ENCODE data around the gene TAC1.

Gene TAC1

GRCh38 chr7:97732565-97733275 is 834 bp downstream of the TAC1 start:
- in situ Hi-C loops (cut with MboI; ENCODE audit: low pct_unique_long_range_greater_than_20kb, low sequenced_read_pairs, unreplicated experiment): no loop called here
- no peak for DNase-seq (ENCODE audit: low spot score)
- TF ChIP-seq CTCF (IDR thresholded peaks at IDR 0.05; ENCODE audit: extremely low read depth, insufficient read depth, missing control alignments): no peak

DNA sequence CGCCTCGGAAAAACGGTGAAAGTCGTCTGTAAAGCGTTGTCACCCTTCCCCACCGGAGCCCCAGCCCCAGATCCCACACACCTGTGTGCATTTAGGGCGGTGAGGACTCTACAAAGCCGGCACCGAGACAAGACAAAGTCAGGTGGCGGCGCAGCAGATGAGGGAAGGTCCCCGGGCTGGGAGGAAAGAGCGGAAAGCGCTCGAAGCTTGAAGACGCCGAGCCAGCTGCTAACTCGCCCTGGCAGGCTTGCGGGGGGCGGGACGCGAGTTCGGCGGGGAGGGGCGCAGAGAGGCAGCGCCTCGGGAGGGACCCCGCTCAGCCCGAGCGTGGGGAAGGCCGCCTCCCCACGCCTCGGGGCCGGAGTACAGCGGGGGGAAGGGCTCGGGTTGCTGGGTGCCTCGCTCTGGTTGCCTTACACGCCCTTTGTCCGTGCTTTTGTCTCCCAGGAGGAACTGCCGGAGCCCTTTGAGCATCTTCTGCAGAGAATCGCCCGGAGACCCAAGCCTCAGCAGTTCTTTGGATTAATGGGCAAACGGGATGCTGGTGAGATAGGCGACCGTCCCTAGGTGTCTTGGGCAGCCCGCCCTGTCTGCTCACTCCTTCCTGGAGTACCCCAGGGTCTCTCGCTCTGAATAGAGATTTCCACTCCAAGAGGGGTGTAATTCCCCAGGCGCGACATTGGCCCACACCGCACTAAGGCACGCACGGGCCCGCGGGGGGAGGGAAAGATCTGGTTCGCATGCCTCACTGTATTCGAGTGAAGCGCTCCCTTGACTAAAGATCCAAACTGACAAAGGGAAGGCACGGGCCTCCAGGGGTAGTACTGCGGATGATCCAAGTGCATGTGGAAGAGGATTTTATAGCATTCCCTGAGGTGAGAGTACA is 1.6 kb downstream of the TAC1 start:
- in situ Hi-C loops (cut with MboI; ENCODE audit: low pct_unique_long_range_greater_than_20kb, low sequenced_read_pairs, unreplicated experiment): no loop called here
- peak; percentile 22 for DNase-seq (ENCODE audit: low spot score)
- no peak for TF ChIP-seq CTCF (IDR thresholded peaks at IDR 0.05; ENCODE audit: extremely low read depth, insufficient read depth, missing control alignments)

DNA sequence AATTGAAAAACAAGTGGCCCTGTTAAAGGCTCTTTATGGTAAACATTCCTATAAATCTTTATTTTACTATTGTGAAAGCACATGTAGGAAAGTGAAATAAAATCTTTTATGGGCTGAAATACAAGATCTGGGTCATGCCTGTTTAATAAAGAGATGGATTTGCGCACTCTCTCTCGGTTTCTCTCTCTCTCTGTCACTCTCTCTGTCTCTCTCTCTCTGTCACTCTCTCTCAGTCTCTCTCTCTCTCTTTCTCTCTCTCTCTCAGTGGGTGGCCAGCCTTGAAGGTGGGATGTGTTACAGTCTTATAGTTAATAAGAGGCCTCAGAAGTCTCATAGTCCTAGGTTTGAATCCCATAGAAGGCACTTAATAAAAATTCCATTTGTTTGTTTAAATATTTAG is 2.4 kb downstream of the TAC1 start:
- TF ChIP-seq CTCF (IDR thresholded peaks at IDR 0.05; ENCODE audit: extremely low read depth, insufficient read depth, missing control alignments): no peak
- DNase-seq (ENCODE audit: low spot score): no peak

GRCh38 chr7:97735075-97735474 is 3.2 kb downstream of the TAC1 start:
- no peak for TF ChIP-seq CTCF (IDR thresholded peaks at IDR 0.05; ENCODE audit: extremely low read depth, insufficient read depth, missing control alignments)
- no peak for DNase-seq (ENCODE audit: low spot score)
- in situ Hi-C loops (cut with MboI; ENCODE audit: low pct_unique_long_range_greater_than_20kb, low sequenced_read_pairs, unreplicated experiment): no loop called here

More for the DNA sequence above, 2.4 kb downstream of the TAC1 start:
- in situ Hi-C loops (cut with MboI; ENCODE audit: low pct_unique_long_range_greater_than_20kb, low sequenced_read_pairs, unreplicated experiment): no loop called here

GRCh38 chr7:97748482-97748881 is 16.6 kb downstream of the TAC1 start:
- in situ Hi-C loops (cut with MboI; ENCODE audit: low pct_unique_long_range_greater_than_20kb, low sequenced_read_pairs, unreplicated experiment): no loop called here
- no peak for TF ChIP-seq CTCF (IDR thresholded peaks at IDR 0.05; ENCODE audit: extremely low read depth, insufficient read depth, missing control alignments)

GRCh38 chr7:97751566-97751965 is 19.7 kb downstream of the TAC1 start:
- in situ Hi-C loops (cut with MboI; ENCODE audit: low pct_unique_long_range_greater_than_20kb, low sequenced_read_pairs, unreplicated experiment): no loop called here
- DNase-seq (ENCODE audit: low spot score): no peak
- TF ChIP-seq CTCF (IDR thresholded peaks at IDR 0.05; ENCODE audit: extremely low read depth, insufficient read depth, missing control alignments): no peak

More at GRCh38 chr7:97748482-97748881, 16.6 kb downstream of the TAC1 start:
- no peak for DNase-seq (ENCODE audit: low spot score)

All from GM13977 (cell line).